Omental fat pad (tissue), 4 donors: Measurements from ENCODE around the gene SMARCC1. TPM values are rescaled to one million over a fixed set of nuclear protein-coding genes. Genes with fewer than 3 reads are reported as not detected.

Experiments used
- ATAC-seq: fragments of 150-250 bp; one replicate; pipeline ENCODE4 v1.9.1; 2016; ENCODE audit warnings: mild to moderate bottlenecking, moderate library complexity; ENCODE audit not compliant: low FRiP score
- DNase-seq: peaks from one replicate; pipeline ENCODE4 v3.0.0-alpha.2; 2019; ENCODE audit warnings: low spot score
- CTCF ChIP-seq, 3 donors: fragments of 450-650 bp; IDR thresholded peaks; one replicate each; pipeline ENCODE4 v1.5.1; 2016 to 2017; ENCODE audit warnings: antibody characterized with exemption in 3 of 3, mild to moderate bottlenecking in 3 of 3, moderate library complexity in 2 of 3
- total RNA-seq, 4 donors: library from RNA; depleted of rRNA; stranded (reverse); fragments of >200 nt; gene quantifications; one replicate each; pipeline ENCODE4 v1.1.0, GENCODE V29; 2016

SMARCC1 gene
- total RNA-seq, 4 donors from 2014 or later = 21.3 to 43.4 (median 32.2) TPM

- DNase-seq (no peak), ATAC-seq (no peak)
- no peak for TF ChIP-seq CTCF (IDR thresholded peaks at IDR 0.05)
These were observed 2.0 kb upstream of the SMARCC1 start for GRCh38 chr3:47783673-47784072.

DNA sequence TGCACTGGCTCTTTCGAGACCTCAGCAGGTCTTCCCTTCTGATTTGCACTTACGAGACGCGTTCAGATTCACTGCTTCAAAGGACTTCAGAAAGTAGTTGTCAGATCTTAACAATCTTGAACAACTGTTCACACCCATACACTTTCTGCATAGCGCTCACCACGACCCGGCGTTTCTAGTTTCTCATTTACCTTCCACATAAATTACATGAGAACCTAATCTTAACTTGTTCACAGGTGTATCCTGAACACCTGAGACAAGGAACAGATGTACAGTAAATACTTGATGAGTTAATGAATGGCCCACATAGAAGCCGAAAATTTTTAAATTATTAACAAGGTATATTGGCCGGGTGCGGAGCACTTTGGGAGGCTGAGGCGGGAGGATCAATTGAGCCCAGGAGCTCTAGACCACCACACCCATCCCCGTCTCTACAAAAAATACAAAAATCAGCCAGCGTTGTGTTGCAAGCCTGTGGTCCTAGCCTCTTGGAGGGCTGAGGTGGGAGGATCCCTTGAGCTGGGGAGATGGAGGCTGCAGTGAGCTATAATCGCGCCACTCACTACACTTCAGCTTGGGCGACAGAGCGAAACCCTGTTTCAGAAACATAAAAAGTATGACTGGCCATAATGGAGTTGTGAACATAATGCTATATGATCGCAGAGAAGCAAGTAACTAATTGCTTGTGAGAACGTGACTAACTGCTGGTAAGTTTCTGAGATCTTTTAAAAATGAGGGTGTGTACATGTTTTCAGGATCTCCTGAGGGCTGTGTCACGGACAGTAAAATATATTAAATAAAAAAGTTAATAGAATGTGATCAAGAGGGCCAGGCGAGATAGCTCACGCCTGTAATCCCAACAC, 984 bp upstream of the SMARCC1 start:
- ATAC-seq (no peak), DNase-seq (no peak)
- TF ChIP-seq CTCF (IDR thresholded peaks at IDR 0.05) = no peak

DNA sequence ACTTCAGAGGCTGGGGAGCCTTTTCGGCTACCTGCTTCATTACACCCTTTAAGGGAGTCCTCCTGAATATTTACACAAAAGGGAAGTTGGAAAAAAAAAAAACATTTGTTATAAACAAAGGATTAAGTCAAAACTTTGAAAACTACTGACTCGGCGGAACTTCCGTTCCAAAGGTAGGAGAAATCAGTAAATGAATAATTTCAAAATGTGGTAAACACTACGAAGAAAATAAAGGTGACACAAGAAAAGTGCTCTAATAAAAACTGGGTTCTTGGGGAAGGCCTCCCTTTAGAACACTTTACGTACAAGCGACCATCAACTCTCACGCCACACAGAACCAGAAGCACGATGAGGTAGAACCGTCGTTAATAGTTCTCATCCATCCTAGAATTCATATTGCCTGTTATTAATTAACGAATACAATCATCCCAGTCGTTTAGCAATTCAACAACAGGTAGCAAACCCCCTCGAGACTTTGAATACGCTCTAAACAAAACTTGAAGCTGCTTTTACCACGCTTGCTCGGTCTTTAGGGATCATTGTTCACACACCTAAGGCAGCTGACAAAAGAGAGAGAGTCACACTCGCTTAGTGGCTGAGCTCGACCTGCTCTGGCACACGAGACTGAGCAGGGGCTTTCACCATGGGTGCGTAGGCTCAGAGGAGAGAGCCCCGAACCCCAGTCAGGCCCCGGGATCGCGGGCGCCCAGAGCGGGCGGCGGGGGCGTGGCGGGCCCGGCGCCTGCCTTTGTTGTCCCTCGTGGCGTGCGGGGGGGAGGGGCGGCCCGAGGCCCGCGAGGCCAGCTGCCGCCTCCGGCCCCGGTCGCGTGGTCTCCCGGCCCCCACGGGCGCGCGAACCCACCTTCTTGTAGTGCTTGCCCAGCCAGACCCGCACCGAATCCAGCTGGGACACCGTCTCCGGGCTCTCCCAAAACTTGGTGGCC, 680 bp downstream of the SMARCC1 start:
- TF ChIP-seq CTCF (IDR thresholded peaks at IDR 0.05) = no peak
- ATAC-seq (no peak), DNase-seq (peak; percentile 46)

- DNase-seq (no peak), ATAC-seq (no peak)
- TF ChIP-seq CTCF (IDR thresholded peaks at IDR 0.05) = no peak
These were observed 2.9 kb downstream of the SMARCC1 start for GRCh38 chr3:47778746-47779145.

DNA sequence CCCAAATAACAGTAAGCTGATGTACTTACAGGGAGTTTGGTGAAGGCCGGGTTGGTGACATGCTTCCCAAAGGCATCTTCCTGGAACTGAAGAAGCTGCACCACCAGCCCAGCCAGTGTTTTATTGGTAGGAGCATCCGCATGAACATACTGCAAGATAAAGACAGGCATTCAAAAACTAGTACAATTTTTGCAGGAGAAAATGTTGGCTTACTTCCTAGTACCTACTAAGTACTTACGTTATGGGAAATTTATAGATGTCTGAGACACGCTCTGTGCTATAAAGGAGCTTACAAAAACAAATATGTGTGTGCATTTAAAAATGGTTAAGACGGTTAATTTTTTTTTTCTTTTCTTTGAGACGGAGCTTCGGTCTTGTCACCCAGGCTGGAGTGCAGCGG, 8.9 kb downstream of the SMARCC1 start:
- no peak for ATAC-seq
- no peak for TF ChIP-seq CTCF (IDR thresholded peaks at IDR 0.05)
- no peak for DNase-seq

DNA sequence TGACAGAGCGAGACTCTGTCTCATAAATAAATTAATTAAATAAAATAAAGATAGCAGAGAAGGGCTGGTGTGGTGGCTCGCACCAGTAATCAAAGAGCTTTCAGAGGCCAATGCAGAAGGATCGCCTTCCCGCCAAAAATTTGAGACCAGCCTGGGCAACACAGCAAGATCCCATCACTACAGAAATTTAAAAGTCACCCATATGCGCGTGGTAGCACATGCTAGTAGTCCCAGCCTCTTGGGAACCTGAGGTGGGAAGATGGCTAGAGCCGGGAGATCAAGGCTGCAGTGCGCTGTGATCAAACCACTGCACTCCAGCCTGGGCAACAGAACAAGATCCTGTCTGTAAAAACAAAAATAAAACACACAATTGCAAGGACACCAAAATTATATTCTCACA, 9.6 kb downstream of the SMARCC1 start:
- DNase-seq = no peak
- ATAC-seq = no peak
- no peak for TF ChIP-seq CTCF (IDR thresholded peaks at IDR 0.05)
